Left ventricle myocardium inferior (tissue), 1 donor: Measurements from ENCODE around the gene F13A1. TPM values are rescaled to one million over a fixed set of nuclear protein-coding genes. Genes with fewer than 3 reads are reported as not detected.

Source experiments
- DNase-seq: peaks from one replicate; pipeline ENCODE4 v3.0.0-alpha.2; 2020
- H3K27ac ChIP-seq: fragments of 200-600 bp; replicated peaks from 2 replicates; pipeline ENCODE4 v1.8.0; 2021
- H3K27me3 ChIP-seq: fragments of 200-600 bp; 2 replicates; pipeline ENCODE4 v1.8.0; 2021; ENCODE audit warnings: low read depth
- H3K36me3 ChIP-seq: fragments of 200-600 bp; 2 replicates; pipeline ENCODE4 v1.8.0; 2021
- H3K4me1 ChIP-seq: fragments of 200-600 bp; 2 replicates; pipeline ENCODE4 v1.8.0; 2021
- H3K4me3 ChIP-seq: fragments of 200-600 bp; 2 replicates; pipeline ENCODE4 v1.8.0; 2021; ENCODE audit warnings: mild to moderate bottlenecking, moderate library complexity
- H3K9me3 ChIP-seq: fragments of 200-600 bp; replicated peaks from 2 replicates; pipeline ENCODE4 v1.8.0; 2021
- CTCF ChIP-seq: fragments of 200-600 bp; IDR thresholded peaks from 2 replicates; pipeline ENCODE4 v1.8.0; 2021; ENCODE audit warnings: antibody characterized with exemption, mild to moderate bottlenecking, borderline replicate concordance
- intact Hi-C: fragments of 100-400 bp; cut with micrococcal nuclease; formaldehyde crosslinking; loops from one replicate; pipeline ENCODE4 v1.11.0; 2022
- total RNA-seq: library from RNA; stranded (reverse); fragmentation: NEBNext Ultra II Directional; extraction: Animal tissue kit (Norgen Biotek cat#: 25700); gene quantifications from one replicate; pipeline ENCODE4 v1.2.1, GENCODE V29; 2021
- donor health status: DM: no; HTN: yes; CAD: no; lungs with severe emphysema.

Gene F13A1
- total RNA-seq, 1 donor from 2014 or later: 93.1 TPM

GRCh38 chr6:6169141-6169540, 151.3 kb downstream of the F13A1 start:
- Histone ChIP-seq H3K4me3 (no peak overlapping the region), H3K27me3 (peaks cover 5% of the 10 kb centered on the region), H3K4me1 (no peaks in the 10 kb centered on the region), H3K9me3 (no peaks in the 10 kb centered on the region), H3K27ac (no peak overlapping the region), H3K36me3 (no peaks in the 10 kb centered on the region)
- no peak for TF ChIP-seq CTCF
- intact Hi-C loops: no loop called here
- DNase-seq: no peak

GRCh38 chr6:6166064-6166463, 154.4 kb downstream of the F13A1 start:
- no peaks in the 10 kb centered on the region for H3K9me3 ChIP-seq
- no peaks in the 10 kb centered on the region for H3K4me1 ChIP-seq
- no peak for TF ChIP-seq CTCF
- no peak overlapping the region for H3K4me3 ChIP-seq
- no peaks in the 10 kb centered on the region for H3K36me3 ChIP-seq
- no peak overlapping the region for H3K27ac ChIP-seq
- peaks cover 3% of the 10 kb centered on the region for H3K27me3 ChIP-seq
- intact Hi-C loops: no loop called here
- no peak for DNase-seq

GRCh38 chr6:6164367-6164766, 156.1 kb downstream of the F13A1 start:
- no peak for TF ChIP-seq CTCF
- intact Hi-C loops: no loop called here

GRCh38 chr6:6154335-6154734, 166.1 kb downstream of the F13A1 start:
- no peak for TF ChIP-seq CTCF
- H3K36me3 ChIP-seq: no peaks in the 10 kb centered on the region
- H3K4me1 ChIP-seq: no peaks in the 10 kb centered on the region
- no peaks in the 10 kb centered on the region for H3K9me3 ChIP-seq
- peaks cover 35% of the 10 kb centered on the region for H3K27me3 ChIP-seq
- no peak overlapping the region for H3K27ac ChIP-seq
- no peak for DNase-seq
- intact Hi-C loops: no loop called here
- no peak overlapping the region for H3K4me3 ChIP-seq

More at GRCh38 chr6:6164367-6164766, 156.1 kb downstream of the F13A1 start:
- DNase-seq: no peak
- H3K4me1 ChIP-seq: no peaks in the 10 kb centered on the region
- H3K27me3 ChIP-seq: peaks cover 3% of the 10 kb centered on the region
- no peaks in the 10 kb centered on the region for H3K9me3 ChIP-seq
- no peak overlapping the region for H3K27ac ChIP-seq
- no peak overlapping the region for H3K4me3 ChIP-seq
- no peaks in the 10 kb centered on the region for H3K36me3 ChIP-seq

- no peak overlapping the region for H3K27ac ChIP-seq
- no peaks in the 10 kb centered on the region for H3K36me3 ChIP-seq
- no peak for DNase-seq
- TF ChIP-seq CTCF: no peak
- intact Hi-C loops: no loop called here
- no peaks in the 10 kb centered on the region for H3K9me3 ChIP-seq
- no peak overlapping the region for H3K4me3 ChIP-seq
- peaks cover 25% of the 10 kb centered on the region for H3K27me3 ChIP-seq
- H3K4me1 ChIP-seq: no peaks in the 10 kb centered on the region
These were observed 168.4 kb downstream of the F13A1 start for GRCh38 chr6:6152060-6152459.

GRCh38 chr6:6148192-6148815, 172.2 kb downstream of the F13A1 start:
- H3K36me3 ChIP-seq: no peaks in the 10 kb centered on the region
- no peak overlapping the region for H3K4me3 ChIP-seq
- intact Hi-C loops: no loop called here
- DNase-seq: no peak
- H3K4me1 ChIP-seq: no peaks in the 10 kb centered on the region
- TF ChIP-seq CTCF: no peak
- no peak overlapping the region for H3K27ac ChIP-seq
- peaks cover 6% of the 10 kb centered on the region for H3K9me3 ChIP-seq
- H3K27me3 ChIP-seq: peaks cover 30% of the 10 kb centered on the region
